Kidney tubule cell (primary cell): ENCODE data around the gene CTRL.
"Not testable (repeated sequence)": the region's sequence is repeated elsewhere in the genome, so short reads cannot be mapped to it uniquely, and the experiment has no call there.

Experiments
- DNase-seq: peaks from one replicate; pipeline ENCODE4 v3.0.0-alpha.2; 2018; ENCODE audit warnings: low spot score

Gene CTRL

GRCh38 chr16:67931712-67932461, at the start of gene CTRL:
Gene CTRL, minus strand, starts transcription at chr16:67931862. Its CDS starts 10 bp downstream, at chr16:67931852.
- no peak for DNase-seq

DNA sequence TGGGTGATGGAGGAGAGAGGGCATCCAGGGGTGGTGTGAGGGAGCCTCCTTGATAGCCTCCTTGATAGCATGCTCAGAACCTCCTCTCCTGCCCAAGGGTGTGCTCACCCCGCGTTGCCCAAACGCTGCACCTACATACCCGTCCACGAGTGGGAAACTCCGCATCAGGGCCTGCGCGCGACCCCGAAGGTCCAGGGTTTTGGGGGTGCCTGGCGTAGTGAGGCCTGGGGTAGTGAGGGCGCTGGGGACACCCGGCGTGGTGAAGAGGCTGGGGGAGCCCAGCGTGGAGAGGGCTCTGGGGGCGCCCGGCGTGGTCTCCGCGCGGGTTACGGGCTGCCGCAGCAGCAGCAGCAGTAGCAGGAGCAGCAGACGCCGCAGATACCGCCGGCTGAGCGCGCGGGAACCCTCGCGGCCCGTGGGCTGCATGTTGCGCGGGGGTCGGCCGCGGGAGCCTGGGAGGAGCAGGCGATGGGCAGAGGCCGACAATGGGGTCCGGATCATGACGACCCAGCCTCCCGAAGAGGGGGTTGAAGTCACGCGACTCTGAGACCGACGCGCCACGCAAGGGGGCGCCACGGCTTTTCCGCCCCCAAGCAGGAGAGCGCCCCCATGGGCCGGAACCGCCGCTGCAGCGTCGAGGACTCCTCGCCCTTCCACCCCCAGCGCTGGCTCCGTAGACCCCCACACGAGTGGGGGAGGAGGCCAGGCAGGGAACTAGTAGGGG, 48.5 kb upstream of the CTRL start, which contains the start of gene DPEP3:
TSS of gene DPEP3 (minus strand) at position 545 of the 724 bp plus-strand sequence. CDS start at position 426, 119 bp downstream.
- no peak for DNase-seq

DNA sequence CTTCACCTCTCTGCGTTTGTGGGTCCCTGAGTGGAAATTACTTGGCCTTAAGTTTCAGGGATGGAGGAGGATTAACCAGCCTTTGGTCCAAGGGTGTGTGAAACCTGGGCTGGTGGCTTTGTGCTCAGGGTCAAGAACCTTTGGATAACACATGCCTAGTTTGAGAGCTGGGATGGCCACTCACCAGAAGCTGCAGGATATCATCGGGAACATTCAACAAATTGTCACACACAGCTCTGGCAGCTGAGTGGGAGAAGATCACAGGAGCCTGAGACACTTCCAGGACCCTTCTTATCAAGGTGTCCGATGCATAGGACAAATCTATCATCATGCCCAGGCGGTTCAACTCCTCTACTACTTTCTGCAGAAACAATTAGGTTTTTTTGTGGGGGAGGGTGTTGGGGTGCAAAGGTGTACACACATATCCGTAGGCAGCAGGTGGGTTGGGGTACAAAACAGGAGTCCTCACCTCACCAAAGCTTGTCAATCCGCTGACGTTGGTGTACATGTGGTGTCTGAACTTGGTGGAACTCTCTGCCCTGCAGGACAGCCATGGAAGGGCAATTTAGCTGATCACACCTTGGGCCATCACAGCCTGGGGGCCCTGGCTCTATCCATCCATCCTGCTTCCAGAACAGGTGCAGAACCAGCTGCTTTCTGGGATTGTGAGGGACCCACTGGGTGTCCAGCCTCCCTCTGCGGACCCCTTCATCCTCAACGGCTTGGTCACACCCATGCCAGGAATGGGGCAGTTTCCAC, 46.0 kb upstream of the CTRL start:
- no peak for DNase-seq

GRCh38 chr16:67977005-67977404, 45.3 kb upstream of the CTRL start:
- DNase-seq = no peak

- no peak for DNase-seq
Observed at GRCh38 chr16:67976205-67976604, 44.5 kb upstream of the CTRL start.

DNA sequence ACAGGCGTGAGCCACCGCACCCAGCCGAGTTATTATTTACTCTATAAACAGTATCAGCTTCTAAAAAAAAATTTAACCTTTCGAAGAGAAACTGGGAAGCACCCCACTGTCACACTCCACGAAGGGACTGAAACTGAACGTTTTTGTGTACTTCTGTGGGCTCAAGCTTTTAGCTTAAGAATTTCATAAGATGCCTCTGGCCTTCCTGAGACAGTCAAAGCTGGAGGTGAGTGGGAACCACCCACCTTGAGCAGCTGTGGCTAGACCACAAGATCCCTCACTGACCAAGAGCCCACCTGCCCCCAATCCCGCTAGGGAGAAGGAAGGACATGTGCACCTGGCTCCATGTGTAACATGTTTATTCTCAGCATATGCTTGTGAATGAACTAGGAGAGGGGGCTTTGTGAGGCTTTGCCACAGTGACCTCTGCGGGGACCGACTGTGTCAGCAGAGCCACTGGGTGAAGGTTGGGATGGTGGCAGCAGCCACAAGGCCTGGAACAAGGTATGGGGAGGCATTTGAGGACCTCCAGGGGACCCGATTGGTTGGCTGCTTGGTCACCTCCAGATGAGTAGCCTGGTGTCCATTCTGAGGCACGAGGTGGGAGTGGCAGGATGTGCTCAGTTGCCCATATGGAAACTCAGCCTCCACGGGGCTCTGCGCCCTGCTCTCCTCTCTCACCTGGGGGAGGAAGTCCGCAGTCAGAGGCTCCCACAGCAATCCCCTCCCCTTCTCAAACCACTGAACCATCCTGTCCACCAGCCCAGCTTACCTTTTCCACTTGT, 43.9 kb upstream of the CTRL start:
- no peak for DNase-seq

GRCh38 chr16:67972285-67972684, 40.6 kb upstream of the CTRL start:
- DNase-seq = not testable (repeated sequence)

DNA sequence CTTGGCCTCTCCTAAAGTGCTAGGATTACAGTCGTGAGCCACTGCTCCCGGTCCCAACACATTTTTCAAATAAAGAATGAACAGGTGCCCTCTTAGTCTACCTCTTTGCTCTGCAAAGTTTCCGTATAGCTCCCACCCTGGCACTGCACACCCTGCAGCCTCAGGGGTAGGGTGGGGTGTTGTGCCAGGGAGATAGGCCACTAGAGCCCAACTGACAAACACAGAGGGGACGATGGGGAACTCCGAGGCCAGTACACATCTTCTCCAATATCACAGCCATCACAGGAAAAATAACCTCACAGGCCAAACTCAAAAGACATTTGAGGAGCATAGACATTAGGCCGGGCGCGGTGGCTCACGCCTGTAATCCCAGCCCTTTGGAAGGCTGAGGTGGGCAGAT, 39.4 kb upstream of the CTRL start:
- DNase-seq = no peak

DNA sequence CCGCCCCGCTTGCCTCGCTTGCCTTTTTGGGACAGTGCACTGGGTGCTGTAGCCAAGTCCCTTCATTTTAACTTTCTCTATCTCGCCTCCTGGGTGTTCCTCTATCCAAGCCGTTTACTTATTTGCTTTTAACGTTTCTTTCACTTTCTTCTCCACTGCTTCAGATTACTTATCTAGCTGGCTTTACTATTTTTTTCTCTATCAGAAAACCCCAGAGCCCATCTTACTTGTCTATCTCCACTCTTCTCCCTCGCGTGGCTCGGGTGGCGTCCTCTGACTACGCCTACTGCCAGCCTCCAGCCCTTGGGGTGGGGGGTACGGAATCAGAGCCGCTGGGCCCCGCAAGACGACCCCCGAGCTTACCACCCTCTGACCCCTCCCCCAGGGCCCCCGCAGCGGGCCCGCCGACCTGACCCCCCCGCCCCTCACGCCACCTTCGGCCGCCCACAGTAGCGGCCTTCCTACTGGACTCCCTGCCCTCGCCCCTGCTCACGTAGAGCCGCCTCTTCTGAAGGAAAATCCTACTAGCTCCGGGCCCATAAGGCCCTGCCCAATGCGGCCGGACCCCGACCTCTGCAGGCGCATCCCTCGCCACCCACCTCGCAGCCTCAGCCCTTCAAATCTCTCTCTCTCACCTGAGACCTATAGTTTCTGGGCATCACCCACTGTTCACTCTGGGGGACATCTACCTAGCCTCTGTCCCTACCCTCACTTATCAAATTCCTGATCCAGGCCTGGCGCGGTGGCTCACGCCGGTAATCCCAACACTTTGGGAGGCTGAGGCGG, 37.8 kb upstream of the CTRL start:
- DNase-seq = no peak

DNA sequence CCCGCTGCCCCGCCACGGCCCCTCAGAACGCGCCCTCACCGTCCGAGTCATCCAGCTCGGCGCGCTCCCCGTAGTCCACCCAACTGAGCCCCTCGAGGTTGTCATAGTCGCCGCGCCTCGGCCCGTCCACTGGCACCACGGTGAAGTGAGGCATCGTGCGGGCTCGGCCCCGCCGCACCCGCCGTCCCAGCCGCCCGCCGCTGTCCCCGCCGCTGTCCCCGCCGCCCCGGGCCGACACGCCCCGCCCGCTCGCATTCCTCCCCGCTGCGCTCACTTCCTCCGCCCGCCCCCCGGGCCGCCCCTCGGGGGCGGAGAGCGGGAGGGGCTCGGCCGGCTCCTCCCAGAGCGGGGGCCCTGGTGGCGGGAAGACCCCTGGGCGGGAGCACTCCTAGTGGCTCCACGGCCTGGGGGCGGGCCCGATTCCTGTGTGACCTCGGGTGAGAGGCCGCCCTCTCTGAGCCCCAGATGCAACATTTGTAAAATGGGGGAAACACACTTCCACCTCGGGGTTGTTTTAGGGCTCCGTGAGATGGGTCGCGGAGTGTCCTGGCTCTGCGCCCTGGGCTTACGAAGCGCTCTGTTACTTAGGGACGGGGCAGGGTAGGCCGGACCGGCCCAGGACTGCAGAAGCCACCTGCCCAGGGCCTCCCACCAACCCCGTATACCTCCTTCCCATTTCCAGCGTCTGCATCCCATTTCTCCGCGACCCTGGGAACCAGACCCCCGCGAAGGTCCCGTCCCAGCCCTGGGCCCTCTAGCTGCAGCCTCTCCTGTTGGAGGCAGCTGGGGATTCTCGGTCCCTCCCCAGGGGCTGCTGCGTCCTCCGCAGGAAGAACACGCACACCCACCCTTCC, 37.0 kb upstream of the CTRL start, which contains the start of gene SLC12A4:
TSS of gene SLC12A4 (minus strand) at position 238 of the 854 bp plus-strand sequence. CDS start at position 154, 84 bp downstream.
- DNase-seq = peak; percentile 88

DNA sequence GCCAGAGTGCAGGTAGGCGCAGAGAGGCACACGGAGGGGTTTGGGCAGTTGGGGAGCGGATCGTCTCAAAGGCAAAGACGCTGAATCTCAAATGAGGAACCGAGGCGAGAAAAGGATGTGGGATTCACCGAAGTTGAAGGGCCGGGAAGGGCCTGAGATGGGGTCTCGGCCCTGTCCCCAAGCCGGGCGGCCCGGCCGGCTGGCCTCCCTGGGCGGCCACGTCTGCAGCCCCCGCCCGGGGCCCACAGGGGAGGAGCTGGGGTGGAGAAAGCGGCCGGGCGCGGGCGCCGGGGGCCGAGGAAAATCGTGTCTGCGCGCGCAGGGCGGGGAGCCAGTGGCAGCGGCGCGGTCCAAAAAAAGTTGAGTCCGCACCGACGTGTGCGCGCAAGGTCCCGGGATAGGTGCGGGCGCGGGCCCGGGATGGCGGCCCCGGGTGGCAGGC, 36.3 kb upstream of the CTRL start:
- peak; percentile 31 for DNase-seq

- peak; percentile 49 for DNase-seq
Observed at GRCh38 chr16:67967183-67967957, 35.7 kb upstream of the CTRL start.

- peak; percentile 28 for DNase-seq
Observed at GRCh38 chr16:67966549-67967182, 35.0 kb upstream of the CTRL start.

DNA sequence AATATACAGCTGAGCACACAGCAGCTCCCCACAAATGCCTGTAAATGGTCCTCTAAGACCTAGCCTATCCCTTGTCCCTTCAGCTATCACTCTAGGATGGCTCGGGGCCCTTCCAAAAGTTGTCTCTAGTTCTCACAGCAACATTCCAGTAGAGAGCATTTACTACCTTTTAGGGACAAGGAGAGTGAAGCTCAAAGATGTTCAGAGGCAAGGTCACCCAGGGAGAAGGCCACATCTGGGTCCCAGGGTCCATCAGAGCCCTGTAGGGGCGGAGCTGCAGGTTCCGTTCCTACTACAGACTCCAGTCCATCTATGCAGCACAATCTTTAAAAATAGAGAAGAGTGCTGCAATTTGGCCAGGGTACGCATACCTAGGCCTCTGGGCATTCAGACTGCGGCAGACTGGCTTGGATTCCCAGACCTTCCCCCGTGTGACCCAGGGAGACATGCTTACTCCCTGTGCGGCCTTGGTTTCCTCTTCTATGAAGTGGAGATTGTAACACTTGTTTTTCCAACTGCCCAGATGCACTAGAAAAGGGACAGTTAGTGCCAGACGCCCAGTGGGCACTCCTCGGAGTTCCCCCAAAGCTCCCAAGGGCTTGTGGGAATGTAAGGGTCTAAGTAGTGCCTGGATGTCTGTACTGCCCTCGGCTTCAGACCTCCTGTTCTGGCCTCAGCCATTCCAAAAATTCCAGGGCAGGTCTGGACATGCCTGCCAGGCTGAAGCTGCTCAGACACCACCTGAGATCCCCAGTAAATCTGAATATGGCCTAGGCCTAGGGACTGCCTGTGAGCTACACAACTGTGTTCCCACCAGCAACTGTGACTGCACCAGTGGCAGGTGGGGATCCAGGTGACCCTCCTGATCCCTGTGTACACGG, 34.2 kb upstream of the CTRL start:
- DNase-seq = no peak

- no peak for DNase-seq
Observed at GRCh38 chr16:67964477-67965131, 32.9 kb upstream of the CTRL start.

DNA sequence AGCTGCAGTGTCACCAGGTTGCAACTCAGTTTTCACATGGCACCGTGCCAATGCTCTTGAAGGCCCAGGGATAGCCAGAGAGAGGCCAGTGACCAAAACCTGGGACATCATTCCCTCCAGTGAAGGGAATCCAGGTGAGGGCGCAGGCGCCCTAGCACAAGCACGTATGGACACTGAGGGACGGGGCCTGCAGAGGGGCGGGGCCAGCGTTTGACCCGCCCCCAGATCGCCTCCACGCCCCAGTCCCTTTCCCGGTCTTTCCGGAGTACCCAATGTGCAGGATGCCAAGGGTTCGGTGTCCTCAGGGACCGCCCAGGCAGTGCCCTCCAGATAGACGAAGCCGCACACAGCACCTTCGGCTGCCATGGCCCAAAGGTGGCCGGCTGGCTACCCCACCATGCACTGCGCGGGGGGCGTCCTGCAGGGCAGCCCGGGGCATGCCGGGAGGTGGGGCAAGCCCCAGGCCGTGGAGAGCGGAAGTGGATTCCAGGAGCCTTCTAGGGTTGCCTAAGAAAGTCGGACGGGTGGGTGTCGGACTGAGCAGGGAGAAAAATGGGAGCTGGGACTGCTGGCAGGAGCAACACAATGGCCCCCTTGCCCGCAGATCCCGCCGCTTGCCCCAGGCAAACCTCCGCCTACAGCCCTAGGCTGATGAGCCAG, 32.1 kb upstream of the CTRL start:
- no peak for DNase-seq
